Non-pigmented ciliary epithelial cell (primary cell): ENCODE measurements around the gene LGALS13.
"Not testable (repeated sequence)": the region's sequence is repeated elsewhere in the genome, so short reads cannot be mapped to it uniquely, and the experiment has no call there.

Experiments
- DNase-seq: peaks from one replicate; pipeline ENCODE4 v3.0.0-alpha.2; 2010; ENCODE audit warnings: low read depth

Gene LGALS13

DNA sequence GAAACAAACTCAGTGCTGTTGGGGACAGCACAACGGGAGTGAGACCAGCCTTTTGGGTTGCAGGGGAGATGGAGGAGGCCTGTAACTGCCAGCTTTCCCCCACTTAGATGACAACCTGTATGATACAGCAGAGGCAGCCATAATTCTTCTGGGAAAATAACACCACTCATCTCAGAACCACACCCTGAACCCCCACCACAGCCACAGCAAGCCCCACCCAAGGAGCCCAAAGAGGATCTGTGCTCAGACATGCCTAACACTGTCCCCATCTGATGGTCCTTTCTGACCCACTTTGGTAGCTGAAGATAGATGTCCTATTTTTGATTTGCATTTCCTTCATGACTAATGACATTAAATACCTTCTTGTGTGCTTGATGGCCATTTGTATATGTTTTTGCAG, 15.4 kb downstream of the LGALS13 start:
- no peak for DNase-seq

DNA sequence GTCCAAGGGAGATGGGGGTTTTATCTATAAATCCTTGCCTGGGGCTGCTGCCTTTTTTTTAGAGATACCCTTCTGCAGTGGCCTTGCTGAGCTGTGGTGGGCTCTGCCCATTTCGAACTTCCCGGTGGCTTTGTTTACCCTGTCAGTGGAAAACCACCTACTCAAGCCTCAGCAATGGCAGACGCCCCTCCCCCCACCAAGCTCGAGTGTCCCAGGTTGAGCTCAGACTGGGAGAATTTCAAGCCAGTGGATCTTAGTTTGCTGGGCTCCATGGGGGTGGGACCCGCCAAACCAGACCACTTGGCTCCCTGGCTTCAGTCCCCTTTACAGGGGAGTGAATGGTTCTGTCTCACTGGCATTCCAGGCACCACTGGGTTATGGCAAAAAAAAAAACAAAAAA, 21.6 kb downstream of the LGALS13 start:
- no peak for DNase-seq

DNA sequence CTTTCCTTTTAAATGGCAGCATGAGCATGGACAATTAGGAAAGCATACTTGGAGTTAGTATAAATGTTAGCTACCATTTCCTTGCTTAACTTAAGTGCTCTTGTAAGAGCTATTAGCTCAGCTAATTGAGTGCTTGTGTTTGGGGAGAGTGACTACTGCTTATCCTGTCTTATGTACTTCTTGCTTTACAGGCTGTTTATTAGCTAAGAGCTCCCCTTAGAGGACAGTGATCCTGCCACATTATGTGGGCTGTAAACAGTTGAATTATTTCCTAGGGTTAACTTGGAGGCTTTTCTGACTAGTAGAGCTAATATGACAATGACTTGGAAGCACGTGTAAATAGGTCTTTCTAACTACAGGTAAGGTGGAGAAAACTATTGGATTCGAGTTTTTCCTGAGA, 25.3 kb downstream of the LGALS13 start:
- DNase-seq = not testable (repeated sequence)

DNA sequence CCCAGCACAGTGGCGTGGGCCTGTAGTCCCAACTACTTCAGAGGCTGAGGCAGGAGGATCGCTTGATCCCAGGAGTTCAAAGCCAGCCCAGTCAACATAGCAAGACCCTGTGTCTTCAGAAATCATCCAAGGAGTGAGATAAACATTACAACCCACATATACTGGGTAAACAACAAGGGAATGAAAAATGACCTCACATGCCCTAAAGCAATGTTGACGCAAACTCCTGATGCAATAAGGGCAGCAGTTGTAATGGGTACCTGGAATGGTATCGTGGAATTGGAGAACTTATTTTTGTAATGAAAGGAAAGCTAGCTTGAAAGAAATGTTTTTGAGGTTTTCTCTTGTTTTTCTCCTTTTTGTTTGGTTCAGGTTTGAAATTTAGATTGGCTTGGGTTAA, 28.9 kb downstream of the LGALS13 start:
- DNase-seq = no peak

DNA sequence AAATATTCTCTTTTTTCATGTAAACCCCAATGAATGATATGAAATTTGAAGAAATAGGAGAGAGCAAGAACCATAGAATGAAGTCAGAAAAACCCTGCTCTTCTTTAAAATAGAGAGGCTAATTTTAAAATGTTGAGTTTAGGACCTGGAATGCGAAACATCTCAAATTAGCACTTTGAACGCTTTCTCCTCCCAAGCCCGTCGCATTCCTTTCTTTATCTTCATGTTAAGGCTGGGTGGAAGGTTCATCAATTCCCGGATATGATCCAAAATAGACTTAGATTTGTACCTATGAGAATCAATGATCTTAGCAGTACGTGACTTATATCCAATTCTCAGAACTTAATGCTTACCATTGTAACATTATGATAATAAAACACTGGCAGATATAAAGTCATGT, 29.3 kb downstream of the LGALS13 start:
- DNase-seq = no peak

DNA sequence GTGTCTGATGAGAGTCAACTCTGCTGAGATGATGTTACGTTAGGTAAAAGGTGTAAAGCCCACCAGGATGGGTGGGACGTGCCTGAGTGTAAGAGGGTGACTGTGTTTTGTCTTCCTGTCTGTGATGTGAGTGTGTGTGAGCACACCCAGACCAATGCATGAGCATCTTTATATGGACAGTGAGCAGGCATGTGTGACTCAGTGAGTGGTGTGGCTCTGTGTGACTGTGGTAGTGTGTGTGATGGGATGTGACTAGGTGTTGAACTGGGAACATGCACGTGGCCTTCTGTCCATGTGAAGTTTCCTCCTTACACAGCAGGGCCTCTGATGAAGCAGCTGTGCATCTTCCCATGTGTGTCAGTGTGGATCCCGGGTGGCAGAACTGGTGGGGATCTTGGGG, 35.6 kb downstream of the LGALS13 start:
- no peak for DNase-seq

DNA sequence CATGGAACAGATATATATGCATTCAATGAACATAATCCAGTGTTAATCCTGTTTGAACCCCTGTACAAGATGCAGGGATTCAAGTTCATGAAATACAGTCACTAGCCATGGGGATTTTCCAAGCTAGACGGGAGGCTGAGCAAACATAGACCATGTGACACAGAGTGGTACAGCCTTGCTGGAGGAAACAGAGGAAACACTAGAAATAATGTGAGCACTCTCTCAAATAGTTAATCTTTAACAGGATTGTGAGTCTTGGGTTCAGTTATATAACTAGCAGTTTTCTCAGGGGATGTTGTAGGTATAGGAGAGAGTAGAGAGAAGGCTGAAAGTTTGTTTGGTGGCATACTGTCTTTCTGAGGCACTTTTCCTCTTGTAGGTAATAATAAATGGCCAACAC, 39.4 kb downstream of the LGALS13 start:
- no peak for DNase-seq

DNA sequence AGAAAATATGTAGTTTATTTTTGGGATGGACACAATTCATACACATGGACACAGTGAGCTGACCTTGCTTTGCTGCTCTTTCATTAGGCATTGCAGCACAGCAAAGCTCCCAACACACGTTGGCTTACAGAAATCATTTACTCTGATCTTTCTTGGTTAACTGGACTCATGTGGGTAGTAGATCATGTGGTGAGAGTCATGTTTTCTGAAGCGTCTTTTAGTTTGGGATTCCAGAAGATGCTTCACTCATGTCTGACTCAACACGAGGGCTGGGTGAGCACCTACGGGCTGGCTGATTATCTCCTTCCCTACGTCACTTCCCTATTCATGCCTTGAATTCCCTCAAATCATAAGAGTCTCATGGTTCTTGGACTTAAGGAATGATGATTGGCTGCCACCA, 41.3 kb downstream of the LGALS13 start:
- DNase-seq = no peak

DNA sequence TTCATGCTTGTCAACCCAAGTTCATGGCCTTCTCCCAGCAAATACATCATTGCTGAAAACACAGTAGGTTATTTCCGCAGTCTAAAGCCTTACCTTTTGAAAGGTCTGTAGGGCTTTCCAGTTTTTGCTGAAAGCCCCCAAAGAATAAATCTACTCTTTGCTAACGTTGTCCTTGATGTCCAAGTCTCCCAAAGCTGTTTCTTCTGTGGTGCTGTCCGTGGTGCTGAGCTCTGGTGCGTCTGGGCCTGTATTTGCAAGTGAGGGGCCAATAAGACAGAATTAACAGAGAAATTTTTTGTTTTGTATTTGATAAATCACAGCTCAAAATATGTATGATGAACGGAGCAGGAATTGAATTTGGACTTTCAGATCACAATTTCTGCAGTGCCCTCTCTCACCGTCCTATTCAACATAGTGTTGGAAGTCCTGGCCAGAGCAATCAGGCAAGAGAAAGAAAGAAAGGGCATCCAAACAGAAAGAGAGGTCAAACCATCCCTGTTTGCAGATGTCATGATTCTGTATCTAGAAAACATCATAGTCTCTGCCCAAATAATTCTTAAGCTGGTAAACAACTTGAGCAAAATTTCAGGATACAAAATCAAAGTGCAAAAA, 43.6 kb downstream of the LGALS13 start:
- DNase-seq = no peak

DNA sequence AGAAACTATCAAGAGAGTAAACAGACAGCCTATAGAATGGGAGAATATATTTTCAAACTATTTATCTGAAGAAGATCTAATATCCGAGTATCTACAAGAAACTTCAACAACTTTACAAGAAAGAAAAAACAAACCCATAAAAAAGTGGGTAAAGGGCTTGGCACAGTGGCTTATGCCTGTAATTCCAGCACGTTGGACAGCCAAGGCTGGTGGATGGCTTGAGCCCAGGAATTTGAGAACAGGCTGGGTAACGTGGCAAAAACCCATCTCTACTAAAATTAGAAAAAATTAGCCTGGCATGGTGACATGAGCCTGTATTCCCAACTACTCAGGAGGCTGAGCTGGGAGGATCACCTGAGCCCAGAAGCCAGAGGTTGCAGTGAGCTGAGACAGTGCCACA, 45.6 kb downstream of the LGALS13 start:
- DNase-seq = no peak

DNA sequence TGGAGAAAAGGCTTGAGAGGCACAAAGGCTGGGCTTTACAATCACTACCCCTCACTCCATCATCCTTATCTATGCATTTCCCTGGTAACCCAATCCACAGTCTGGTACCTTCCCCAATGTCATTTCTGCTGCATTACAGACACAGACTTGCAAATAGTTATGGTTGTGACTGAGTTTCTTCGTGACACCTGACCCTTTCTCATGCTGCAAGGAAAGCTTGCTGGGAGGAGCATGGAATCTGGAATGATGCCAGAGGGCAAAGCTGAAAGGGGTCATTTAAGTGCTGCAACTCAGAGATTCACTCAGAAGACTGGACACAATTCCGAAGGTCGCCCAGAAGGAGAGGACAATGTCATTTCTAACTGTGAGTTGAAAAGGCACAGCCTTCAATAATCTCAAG, 53.3 kb downstream of the LGALS13 start, which contains the start of gene LGALS16:
Gene LGALS16, plus strand, starts transcription at position 301 of the 400 bp plus-strand sequence. Its CDS starts 49 bp downstream, at position 350.
- no peak for DNase-seq
